SU-DHL-6 (cell line): Measurements from ENCODE around the gene DBN1.

Source experiments
- H2AFZ ChIP-seq: fragments of 200-600 bp; sonication (generic); 2 replicates; pipeline ENCODE4 v1.6.1; 2014; ENCODE audit warnings: low read depth, mild to moderate bottlenecking, moderate library complexity, mixed read lengths, antibody characterized with exemption, low read length; ENCODE audit not compliant: severe bottlenecking
- H3F3A ChIP-seq: fragments of 200-600 bp; shearing (Covaris generic); 2 replicates; pipeline ENCODE4 v1.6.0; 2016; ENCODE audit warnings: antibody characterized with exemption, mild to moderate bottlenecking; ENCODE audit not compliant: insufficient read depth
- H3K27ac ChIP-seq: fragments of 200-600 bp; sonication (generic); 2 replicates; pipeline ENCODE4 v1.5.1; 2016; ENCODE audit warnings: low read depth, mild to moderate bottlenecking, low read length, moderate library complexity, mixed read lengths
- H3K27me3 ChIP-seq: fragments of 200-600 bp; sonication (generic), shearing (Covaris generic); 2 replicates; pipeline ENCODE4 v1.6.0; 2014; ENCODE audit warnings: mild to moderate bottlenecking, low read length
- H3K36me3 ChIP-seq: fragments of 200-600 bp; sonication (generic); 2 replicates; pipeline ENCODE4 v1.6.1; 2014; ENCODE audit warnings: mild to moderate bottlenecking, low read length, mixed read lengths
- H3K4me2 ChIP-seq: fragments of 300-600, 200-600 bp; shearing (Covaris generic), sonication (generic); 2 replicates; pipeline ENCODE4 v1.6.0; 2014; ENCODE audit warnings: low read length, low read depth, mild to moderate bottlenecking; ENCODE audit not compliant: poor library complexity, severe bottlenecking
- H3K4me3 ChIP-seq: fragments of 200-600 bp; sonication (generic); 2 replicates; pipeline ENCODE4 v1.5.1; 2014; ENCODE audit warnings: antibody characterized with exemption, low read length, mild to moderate bottlenecking, mixed read lengths; ENCODE audit not compliant: insufficient read depth, poor library complexity, severe bottlenecking
- H3K79me2 ChIP-seq: fragments of 200-600 bp; sonication (generic); 2 replicates; pipeline ENCODE4 v1.6.1; 2014; ENCODE audit warnings: mild to moderate bottlenecking, low read length, moderate library complexity; ENCODE audit not compliant: insufficient read depth
- H3K9ac ChIP-seq: fragments of 200-600 bp; sonication (generic); 2 replicates; pipeline ENCODE4 v1.7.0; 2014; ENCODE audit warnings: mild to moderate bottlenecking, low read length
- H3K9me2 ChIP-seq: fragments of 200-600 bp; sonication (generic); replicated peaks from 2 replicates; pipeline ENCODE4 v1.6.1; 2014; ENCODE audit warnings: low read length; ENCODE audit not compliant: insufficient read depth
- H3K9me3 ChIP-seq: fragments of 200-600 bp; sonication (generic); 2 replicates; pipeline ENCODE4 v1.6.1; 2014; ENCODE audit warnings: low read length, mixed read lengths; ENCODE audit not compliant: insufficient read depth
- H4K20me1 ChIP-seq: fragments of 200-600 bp; sonication (generic); 2 replicates; pipeline ENCODE4 v1.6.1; 2014; ENCODE audit warnings: low read depth, mild to moderate bottlenecking, antibody characterized with exemption, low read length, moderate library complexity, mixed read lengths
- EZH2phosphoT487 ChIP-seq: fragments of 200-600 bp; sonication (generic), shearing (Covaris generic); conservative IDR thresholded peaks from 2 replicates; pipeline ENCODE4 v1.6.1; 2018; ENCODE audit warnings: mild to moderate bottlenecking, antibody characterized with exemption, low read length, moderate library complexity, mixed read lengths
- TF ChIP-seq, protein P1 (sequence below): fragments of 200-600 bp; sonication (generic); IDR thresholded peaks from one replicate; pipeline ENCODE4 v1.5.1; 2017; ENCODE audit warnings: antibody characterized with exemption, mild to moderate bottlenecking, low read length, moderate library complexity; ENCODE audit not compliant: insufficient read depth, poor library complexity, severe bottlenecking

Gene DBN1

DNA sequence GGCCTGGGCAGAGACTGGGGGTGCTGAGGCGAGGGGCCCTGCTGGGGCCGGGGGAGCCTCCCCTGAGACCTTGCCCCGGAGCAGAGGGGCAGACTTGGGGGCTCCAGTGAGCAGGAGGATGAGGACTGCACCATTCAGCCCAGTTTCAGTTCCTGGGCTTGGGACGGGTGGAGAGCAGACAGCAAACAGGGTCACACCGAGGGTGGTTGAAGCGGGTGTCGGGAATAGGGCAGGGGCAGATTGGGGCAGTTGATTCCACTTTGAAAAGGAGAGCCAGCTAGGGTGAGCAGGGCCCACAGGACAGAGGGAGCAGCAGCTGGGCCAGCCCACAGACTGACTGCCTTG lies 42.5 kb downstream of the DBN1 start:
- Histone ChIP-seq H3K27me3 (no peaks in the 10 kb centered on the region), H3K9me2 (no peaks in the 10 kb centered on the region), H3K27ac (peak overlapping the region; percentile 95), H2AFZ (no peak overlapping the region), H3K9me3 (no peaks in the 10 kb centered on the region), H3F3A (peaks cover 52% of the 10 kb centered on the region), H3K36me3 (no peaks in the 10 kb centered on the region), H3K9ac (peak overlapping the region; percentile 48), H3K4me2 (peak overlapping the region; percentile 71), H3K79me2 (peaks cover 22% of the 10 kb centered on the region), H4K20me1 (no peaks in the 10 kb centered on the region; the same call in 1 of the 2 replicates), H3K4me3 (no peak overlapping the region)
- TF ChIP-seq, protein P1, sequence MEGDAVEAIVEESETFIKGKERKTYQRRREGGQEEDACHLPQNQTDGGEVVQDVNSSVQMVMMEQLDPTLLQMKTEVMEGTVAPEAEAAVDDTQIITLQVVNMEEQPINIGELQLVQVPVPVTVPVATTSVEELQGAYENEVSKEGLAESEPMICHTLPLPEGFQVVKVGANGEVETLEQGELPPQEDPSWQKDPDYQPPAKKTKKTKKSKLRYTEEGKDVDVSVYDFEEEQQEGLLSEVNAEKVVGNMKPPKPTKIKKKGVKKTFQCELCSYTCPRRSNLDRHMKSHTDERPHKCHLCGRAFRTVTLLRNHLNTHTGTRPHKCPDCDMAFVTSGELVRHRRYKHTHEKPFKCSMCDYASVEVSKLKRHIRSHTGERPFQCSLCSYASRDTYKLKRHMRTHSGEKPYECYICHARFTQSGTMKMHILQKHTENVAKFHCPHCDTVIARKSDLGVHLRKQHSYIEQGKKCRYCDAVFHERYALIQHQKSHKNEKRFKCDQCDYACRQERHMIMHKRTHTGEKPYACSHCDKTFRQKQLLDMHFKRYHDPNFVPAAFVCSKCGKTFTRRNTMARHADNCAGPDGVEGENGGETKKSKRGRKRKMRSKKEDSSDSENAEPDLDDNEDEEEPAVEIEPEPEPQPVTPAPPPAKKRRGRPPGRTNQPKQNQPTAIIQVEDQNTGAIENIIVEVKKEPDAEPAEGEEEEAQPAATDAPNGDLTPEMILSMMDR = no peak
- no peak for TF ChIP-seq EZH2phosphoT487

DNA sequence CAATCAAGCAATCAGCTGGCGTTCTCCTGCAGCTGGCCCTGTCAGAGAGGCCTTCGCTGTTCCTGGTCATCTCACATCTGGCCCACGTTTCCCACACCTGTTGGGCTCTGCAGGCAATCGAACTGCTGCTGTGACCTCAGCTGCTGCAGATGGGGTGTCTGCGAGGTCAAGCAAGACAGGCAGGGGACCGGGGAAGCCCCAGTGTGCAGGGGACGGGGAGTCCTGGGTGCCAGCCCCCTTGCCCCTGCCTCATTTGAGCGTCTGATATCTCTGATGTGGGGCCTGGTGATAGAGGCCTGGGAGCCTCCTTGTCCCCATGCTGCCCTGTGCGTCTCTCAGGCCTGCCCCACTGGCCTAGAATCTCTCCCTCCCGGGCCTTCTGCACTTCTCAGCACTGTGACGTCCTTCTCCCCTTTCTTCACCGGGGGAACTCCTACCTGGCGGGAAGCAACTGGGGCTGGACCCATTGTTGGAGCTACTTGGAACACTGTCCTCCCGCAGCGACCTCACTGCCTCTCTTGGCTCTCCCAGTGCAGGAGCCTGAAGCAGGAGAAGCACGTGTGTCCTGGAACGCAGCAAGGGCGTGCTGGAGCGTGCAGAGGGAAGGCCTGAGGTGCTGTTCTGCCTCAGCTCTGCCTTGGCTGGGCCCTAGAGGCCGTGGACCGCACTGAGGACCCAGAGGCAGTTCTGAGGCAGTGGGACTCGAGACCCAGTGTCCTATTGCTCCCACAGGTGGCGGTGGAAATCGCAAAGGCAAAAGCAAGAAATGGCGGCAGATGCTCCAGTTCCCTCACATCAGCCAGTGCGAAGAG lies 43.1 kb downstream of the DBN1 start:
- no peak overlapping the region for H3K4me3 ChIP-seq
- H3K4me2 ChIP-seq = peak overlapping the region; percentile 71
- H3K9me2 ChIP-seq = no peaks in the 10 kb centered on the region
- no peak overlapping the region for H2AFZ ChIP-seq
- H3K27me3 ChIP-seq = no peaks in the 10 kb centered on the region
- no peaks in the 10 kb centered on the region for H3K9me3 ChIP-seq
- H4K20me1 ChIP-seq = no peaks in the 10 kb centered on the region; the same call in 1 of the 2 replicates
- H3K27ac ChIP-seq = peak overlapping the region; percentile 95
- no peaks in the 10 kb centered on the region for H3K36me3 ChIP-seq
- peaks cover 22% of the 10 kb centered on the region for H3K79me2 ChIP-seq
- TF ChIP-seq EZH2phosphoT487 = no peak
- peak overlapping the region; percentile 48 for H3K9ac ChIP-seq
- H3F3A ChIP-seq = peaks cover 52% of the 10 kb centered on the region

DNA sequence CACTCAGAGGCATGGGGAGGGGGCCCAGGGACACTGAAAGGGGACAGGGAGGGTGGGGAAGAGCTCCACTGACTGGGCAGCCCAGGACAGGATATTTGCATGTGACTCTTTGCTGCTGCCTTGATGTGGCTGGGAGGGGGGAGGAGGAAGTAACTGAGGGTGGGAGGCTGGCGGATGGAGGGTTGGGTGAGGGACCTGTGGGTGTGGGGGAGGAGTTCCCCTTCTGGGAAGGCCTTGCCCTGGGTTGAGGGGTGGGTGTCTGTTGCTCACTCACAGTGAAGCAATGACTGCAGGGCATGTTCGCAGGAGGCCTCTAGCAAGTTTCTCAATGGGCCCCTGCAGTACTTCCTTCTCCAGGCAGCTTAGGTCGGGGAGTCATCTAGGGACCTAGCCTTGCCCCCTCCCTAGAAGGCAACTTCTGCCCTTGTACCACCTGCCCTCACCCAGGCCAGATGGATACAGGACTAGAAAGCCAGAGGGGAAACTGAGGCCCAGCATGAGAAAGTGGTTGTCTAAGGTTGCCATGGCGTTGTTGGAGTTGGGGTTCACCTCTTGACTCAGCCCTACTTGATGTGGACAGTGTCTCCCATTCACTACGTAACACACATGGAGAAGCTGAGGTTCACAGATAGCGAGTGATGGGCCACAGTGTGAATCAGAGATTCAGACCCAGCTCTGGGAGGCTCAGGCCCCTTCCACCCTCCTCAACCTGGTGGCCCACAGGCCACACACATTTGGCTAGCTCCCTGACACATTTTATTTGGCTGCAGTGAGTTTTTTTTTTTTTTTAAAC lies 44.0 kb downstream of the DBN1 start:
- no peak for TF ChIP-seq EZH2phosphoT487
- TF ChIP-seq, protein P1 = no peak
- no peak overlapping the region for H2AFZ ChIP-seq
- H3K27me3 ChIP-seq = no peaks in the 10 kb centered on the region
- H3K9me2 ChIP-seq = no peaks in the 10 kb centered on the region
- peak overlapping the region; percentile 0 for H3K4me3 ChIP-seq
- H3F3A ChIP-seq = peaks cover 52% of the 10 kb centered on the region
- H3K9ac ChIP-seq = peak overlapping the region; percentile 68; the same call in 1 of the 2 replicates
- peak overlapping the region; percentile 95 for H3K27ac ChIP-seq
- no peaks in the 10 kb centered on the region for H3K9me3 ChIP-seq
- H4K20me1 ChIP-seq = no peaks in the 10 kb centered on the region; the same call in 1 of the 2 replicates
- H3K79me2 ChIP-seq = peaks cover 22% of the 10 kb centered on the region
- no peaks in the 10 kb centered on the region for H3K36me3 ChIP-seq
- H3K4me2 ChIP-seq = peak overlapping the region; percentile 71
